IMR-90 (cell line): ENCODE results near the gene OR10D3.

Source experiments
- CEBPB ChIP-seq: IDR thresholded peaks from 2 replicates; pipeline ENCODE4 v1.6.1; 2012; ENCODE audit warnings: low read depth, low read length, improper control_type of control experiment
- CTCF ChIP-seq: conservative IDR thresholded peaks from 2 replicates; pipeline ENCODE4 v1.5.1; 2012; ENCODE audit warnings: mild to moderate bottlenecking, low read depth, low read length, improper control_type of control experiment
- MAZ ChIP-seq: IDR thresholded peaks from 2 replicates; pipeline ENCODE4 v1.6.1; 2012; ENCODE audit warnings: low read depth, mild to moderate bottlenecking, low read length, improper control_type of control experiment, moderate library complexity, borderline replicate concordance
- POLR2A ChIP-seq: IDR thresholded peaks from 2 replicates; pipeline ENCODE4 v1.6.1; 2012; ENCODE audit warnings: mild to moderate bottlenecking, low read depth, low read length
- USF2 ChIP-seq: fragments of 150-350 bp; IDR thresholded peaks from 2 replicates; pipeline ENCODE4 v1.6.1; 2017; ENCODE audit warnings: mild to moderate bottlenecking, antibody characterized with exemption, low read length, low read depth

GRCh38 chr11:124183068-124183467, at the start of gene OR10D3:
- no peak for TF ChIP-seq CTCF
- no peak for TF ChIP-seq CEBPB
- no peak for TF ChIP-seq USF2
- no peak for TF ChIP-seq POLR2A
- no peak for TF ChIP-seq MAZ
